DND-41 (cell line): ENCODE data around the gene MAML3.

ENCODE experiments used
- ATAC-seq: fragments of 200-7000 bp; cut with Tn5 transposase; 3 replicates; pipeline ENCODE4 v1.9.1; 2021; ENCODE audit warnings: low read depth; ENCODE audit not compliant: insufficient read depth
- DNase-seq: peaks from one replicate; pipeline ENCODE4 v3.0.0-alpha.2; 2020
- H2AFZ ChIP-seq: 2 replicates; pipeline ENCODE4 v1.6.0; 2012; ENCODE audit warnings: low read depth, low read length
- H3K27ac ChIP-seq: 2 replicates; pipeline ENCODE4 v1.5.1; 2012; ENCODE audit warnings: low read length, inconsistent platforms
- H3K27me3 ChIP-seq: fragments of 200-600 bp; sonication (generic); 2 replicates; pipeline ENCODE4 v1.6.0; 2012; ENCODE audit warnings: low read length, mild to moderate bottlenecking, inconsistent platforms; ENCODE audit not compliant: insufficient read depth, poor library complexity
- H3K36me3 ChIP-seq: 2 replicates; pipeline ENCODE4 v1.5.1; 2012; ENCODE audit warnings: low read length, inconsistent platforms; ENCODE audit not compliant: insufficient read depth
- H3K4me1 ChIP-seq: 2 replicates; pipeline ENCODE4 v1.5.1; 2012; ENCODE audit warnings: mild to moderate bottlenecking, low read length; ENCODE audit not compliant: insufficient read depth
- H3K4me2 ChIP-seq: 2 replicates; pipeline ENCODE4 v1.6.0; 2012; ENCODE audit warnings: mild to moderate bottlenecking, moderate library complexity, low read length, inconsistent platforms; ENCODE audit not compliant: insufficient read depth
- H3K4me3 ChIP-seq, 2 experiments: fragments of 200-600 bp in 1 of 2; shearing (Covaris generic) in 1 of 2; 2 replicates each; pipeline ENCODE4 v1.5.1; 2012 to 2016; ENCODE audit warnings: inconsistent platforms in 2 of 2, low read length in 2 of 2, mild to moderate bottlenecking in 2 of 2, low read depth in 1 of 2, moderate library complexity in 1 of 2
- H3K79me2 ChIP-seq: 2 replicates; pipeline ENCODE4 v1.6.0; 2012; ENCODE audit warnings: low read length, inconsistent platforms; ENCODE audit not compliant: insufficient read depth
- H3K9ac ChIP-seq: 2 replicates; pipeline ENCODE4 v1.6.0; 2012; ENCODE audit warnings: low read depth, mild to moderate bottlenecking, inconsistent platforms, low read length, moderate library complexity
- H3K9me3 ChIP-seq: 2 replicates; pipeline ENCODE4 v1.5.1; 2012; ENCODE audit warnings: low read length, moderate library complexity, mild to moderate bottlenecking, inconsistent platforms; ENCODE audit not compliant: insufficient read depth, severe bottlenecking
- H4K20me1 ChIP-seq: 2 replicates; pipeline ENCODE4 v1.6.0; 2012; ENCODE audit warnings: low read length; ENCODE audit not compliant: insufficient read depth
- CTCF ChIP-seq: IDR thresholded peaks from 2 replicates; pipeline ENCODE4 v1.5.1; 2012; ENCODE audit warnings: borderline replicate concordance, low read length, moderate library complexity, mild to moderate bottlenecking; ENCODE audit not compliant: poor library complexity, severe bottlenecking; ENCODE audit errors: extremely low read depth
- EZH2 ChIP-seq: IDR thresholded peaks from 3 replicates; pipeline ENCODE4 v1.6.1; 2012; ENCODE audit warnings: borderline replicate concordance, low read depth, mild to moderate bottlenecking, moderate library complexity, low read length, inconsistent platforms; ENCODE audit not compliant: severe bottlenecking

Gene MAML3

GRCh38 chr4:140080883-140081282, 73.1 kb downstream of the MAML3 start:
- peaks cover 28% of the 10 kb centered on the region for H3K4me1 ChIP-seq
- TF ChIP-seq EZH2 = no peak
- no peak for TF ChIP-seq CTCF
- no peaks in the 10 kb centered on the region for H3K36me3 ChIP-seq
- no peak overlapping the region for H2AFZ ChIP-seq
- H3K9me3 ChIP-seq = no peaks in the 10 kb centered on the region
- H3K4me3 ChIP-seq = no peak overlapping the region
- no peak overlapping the region for H3K4me2 ChIP-seq
- no peaks in the 10 kb centered on the region for H3K27me3 ChIP-seq
- no peak overlapping the region for H3K9ac ChIP-seq
- DNase-seq (no peak), ATAC-seq (no peak)
- no peaks in the 10 kb centered on the region for H4K20me1 ChIP-seq
- H3K27ac ChIP-seq = no peak overlapping the region
- no peaks in the 10 kb centered on the region for H3K79me2 ChIP-seq

- ATAC-seq (0 out of 3 replicates have a peak, but pooled peaks have one; percentile 18), DNase-seq (no peak)
- no peak overlapping the region for H3K9ac ChIP-seq
- H3K27me3 ChIP-seq = no peaks in the 10 kb centered on the region
- no peak overlapping the region for H3K27ac ChIP-seq
- no peaks in the 10 kb centered on the region for H3K9me3 ChIP-seq
- no peaks in the 10 kb centered on the region for H3K79me2 ChIP-seq
- TF ChIP-seq CTCF (no peak), EZH2 (no peak)
- H3K4me3 ChIP-seq = no peak overlapping the region
- no peak overlapping the region for H3K4me2 ChIP-seq
- no peak overlapping the region for H2AFZ ChIP-seq
- H4K20me1 ChIP-seq = no peaks in the 10 kb centered on the region
- no peaks in the 10 kb centered on the region for H3K36me3 ChIP-seq
- peaks cover 26% of the 10 kb centered on the region for H3K4me1 ChIP-seq
These were observed 75.6 kb downstream of the MAML3 start for GRCh38 chr4:140078366-140078765.

GRCh38 chr4:140076307-140076706, 77.7 kb downstream of the MAML3 start:
- Histone ChIP-seq H3K27ac (peak overlapping the region; percentile 74), H2AFZ (peak overlapping the region; percentile 10; the same call in 1 of the 2 replicates), H3K4me3 (peak overlapping the region in 1 of 2 experiments; percentile 18; a peak in 1 of 4 replicates), H3K9ac (peak overlapping the region; percentile 16; the same call in 1 of the 2 replicates), H4K20me1 (no peaks in the 10 kb centered on the region), H3K4me2 (peak overlapping the region; percentile 52), H3K36me3 (no peaks in the 10 kb centered on the region), H3K79me2 (no peaks in the 10 kb centered on the region), H3K9me3 (no peaks in the 10 kb centered on the region), H3K27me3 (no peaks in the 10 kb centered on the region), H3K4me1 (peaks cover 40% of the 10 kb centered on the region)
- peak; percentile 42 for DNase-seq
- peak; percentile 66 for ATAC-seq
- TF ChIP-seq CTCF = no peak
- no peak for TF ChIP-seq EZH2

GRCh38 chr4:140071806-140072205, 82.2 kb downstream of the MAML3 start:
- peak overlapping the region; percentile 60 for H3K4me2 ChIP-seq
- peaks cover 48% of the 10 kb centered on the region for H3K4me1 ChIP-seq
- no peaks in the 10 kb centered on the region for H4K20me1 ChIP-seq
- peak overlapping the region; percentile 28; the same call in 1 of the 2 replicates for H2AFZ ChIP-seq
- no peaks in the 10 kb centered on the region for H3K36me3 ChIP-seq
- TF ChIP-seq EZH2 (no peak), CTCF (no peak)
- peak overlapping the region; percentile 88 for H3K27ac ChIP-seq
- H3K9ac ChIP-seq = peak overlapping the region; percentile 47; the same call in 1 of the 2 replicates
- ATAC-seq (peak; percentile 87), DNase-seq (peak; percentile 84)
- H3K9me3 ChIP-seq = no peaks in the 10 kb centered on the region
- H3K4me3 ChIP-seq = peak overlapping the region in 1 of 2 experiments; percentile 31; a peak in 2 of 4 replicates
- no peaks in the 10 kb centered on the region for H3K27me3 ChIP-seq
- no peaks in the 10 kb centered on the region for H3K79me2 ChIP-seq
